G401.6 (cell line): ENCODE measurements around the gene HBEGF.

Source experiments
- FAIRE-seq: peaks from 2 replicates; lab custom pipeline; 2012; peaks lifted over from hg19 to GRCh38; lab: Jason Lieb, UNC

Gene HBEGF

DNA sequence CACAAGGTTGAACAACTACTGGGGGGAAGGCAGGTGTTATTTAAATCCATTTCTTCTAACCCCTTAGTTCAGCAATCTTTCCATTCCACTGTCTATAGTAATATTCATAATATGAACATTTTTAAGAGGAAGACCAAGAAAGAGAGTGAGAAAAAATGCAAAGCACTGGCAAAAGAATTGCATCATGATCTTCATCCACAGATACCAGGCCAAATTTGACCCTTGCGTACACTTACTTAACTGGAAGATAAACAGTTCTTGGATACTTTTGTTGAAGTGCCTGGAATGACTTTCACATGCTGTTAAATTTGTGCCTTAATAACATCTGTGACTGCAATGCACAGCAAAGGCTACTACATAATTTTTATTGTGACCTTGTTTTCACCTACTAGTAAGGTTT lies 45.3 kb downstream of the HBEGF start:
- peak; percentile 95 for FAIRE-seq

DNA sequence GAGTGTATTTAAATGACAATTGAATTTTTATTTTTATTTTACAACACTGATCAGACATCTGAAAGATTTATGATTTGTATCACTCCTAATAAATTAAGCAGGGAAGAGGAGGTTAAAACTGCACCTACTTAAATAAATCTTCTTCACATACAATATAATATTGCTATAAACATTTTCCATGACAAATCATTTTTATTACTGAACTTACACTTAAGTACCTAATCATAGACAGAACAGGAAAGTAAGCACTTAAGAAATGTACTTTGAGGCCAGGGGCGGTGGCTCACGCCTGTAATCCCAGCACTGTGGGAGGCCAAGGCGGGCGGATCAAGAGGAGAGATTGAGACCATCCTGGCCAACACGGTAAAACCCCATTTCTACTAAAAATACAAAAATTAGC lies 47.3 kb downstream of the HBEGF start:
- no peak for FAIRE-seq

DNA sequence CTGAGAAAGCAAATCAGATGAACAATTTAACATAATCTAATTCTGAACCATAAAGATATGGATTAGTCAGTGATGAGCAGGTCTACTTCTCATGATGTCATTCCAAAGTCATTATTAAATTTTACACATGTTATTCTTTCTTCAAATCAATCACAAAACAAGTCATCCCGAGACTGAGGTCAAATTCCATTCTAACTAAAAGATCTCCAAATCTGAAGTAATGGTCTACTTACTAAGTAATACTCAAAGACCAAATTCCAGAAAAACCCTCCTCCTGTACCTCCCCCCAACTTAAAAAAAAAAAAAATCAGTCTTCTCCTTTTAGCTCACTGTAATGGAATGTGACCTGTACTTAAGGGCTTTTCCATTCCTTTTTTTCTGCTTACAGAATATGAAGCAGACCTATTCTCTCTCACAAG lies 48.2 kb downstream of the HBEGF start:
- FAIRE-seq: peak; percentile 99

DNA sequence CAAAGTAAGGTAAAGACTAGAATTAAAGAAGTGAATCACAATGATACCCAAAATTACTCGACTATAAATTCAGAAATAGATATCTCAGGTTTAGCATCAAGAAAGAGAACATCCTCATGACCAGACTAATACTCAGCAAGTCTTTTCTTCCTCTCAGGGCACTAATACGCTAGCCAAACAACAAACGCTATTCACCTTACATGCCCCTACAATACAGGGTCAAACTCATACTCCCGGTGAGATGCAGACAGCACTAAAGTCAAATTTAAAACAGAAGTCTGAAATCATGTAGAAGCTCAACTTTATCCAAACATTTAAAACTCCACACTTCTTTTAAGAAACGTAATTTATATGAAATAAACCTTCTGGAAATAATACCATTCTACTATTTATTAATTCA lies 49.1 kb downstream of the HBEGF start:
- no peak for FAIRE-seq

DNA sequence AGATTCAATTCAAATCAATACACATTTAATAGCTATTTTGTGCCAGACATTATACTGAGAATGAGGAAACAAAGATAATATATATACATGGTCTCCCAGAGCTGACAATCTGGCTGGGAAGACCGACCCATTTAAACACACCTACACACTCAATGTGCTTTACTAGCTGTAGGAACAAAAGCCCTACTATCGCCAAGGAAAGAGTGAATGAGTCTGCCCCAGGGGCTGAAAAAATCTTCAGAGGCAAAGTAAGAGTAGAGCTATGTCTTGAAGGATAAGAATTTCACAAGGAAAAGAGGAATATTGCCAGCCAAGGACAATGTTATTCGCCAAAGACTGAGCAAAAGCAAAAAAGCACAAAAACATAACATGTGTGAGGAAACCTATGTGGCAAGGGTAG lies 50.1 kb downstream of the HBEGF start:
- FAIRE-seq: no peak

DNA sequence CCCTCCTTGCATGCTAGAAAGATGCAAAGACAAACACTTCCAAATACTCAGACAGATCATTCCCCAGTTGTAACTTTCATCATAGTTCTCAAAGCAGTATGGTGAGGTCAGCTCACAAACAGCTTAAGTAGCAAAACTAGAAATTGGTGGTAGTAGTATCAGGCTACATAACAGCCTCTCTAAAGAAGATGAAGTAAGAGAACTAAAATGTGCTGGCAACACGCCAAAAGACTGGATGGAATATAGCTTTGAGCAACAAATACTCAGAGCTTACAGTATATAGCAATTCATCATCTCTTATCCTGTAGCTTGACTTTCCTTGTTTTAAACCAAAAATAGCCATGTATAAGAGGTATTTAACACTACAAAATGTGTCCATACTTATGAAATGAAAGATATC lies 51.0 kb downstream of the HBEGF start:
- FAIRE-seq: peak; percentile 82

DNA sequence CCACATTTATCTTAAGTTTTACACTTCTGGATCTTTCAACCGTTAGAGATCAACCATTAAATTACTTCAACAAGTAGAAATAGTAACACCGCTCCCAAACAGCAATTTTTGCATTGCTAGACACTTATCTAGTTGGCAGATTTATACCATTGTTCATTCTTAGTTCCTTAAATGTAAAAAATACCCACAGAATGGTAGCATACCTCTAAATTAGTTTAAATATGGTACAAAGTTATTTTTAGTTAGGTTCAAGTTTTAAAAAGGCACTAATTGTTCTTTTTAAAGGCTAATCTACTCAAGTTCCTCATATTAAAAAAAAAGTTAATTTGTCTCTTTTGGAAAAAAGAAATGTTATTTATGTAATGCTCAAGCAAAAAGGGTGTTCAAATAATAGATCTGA lies 51.6 kb downstream of the HBEGF start:
- FAIRE-seq: no peak

DNA sequence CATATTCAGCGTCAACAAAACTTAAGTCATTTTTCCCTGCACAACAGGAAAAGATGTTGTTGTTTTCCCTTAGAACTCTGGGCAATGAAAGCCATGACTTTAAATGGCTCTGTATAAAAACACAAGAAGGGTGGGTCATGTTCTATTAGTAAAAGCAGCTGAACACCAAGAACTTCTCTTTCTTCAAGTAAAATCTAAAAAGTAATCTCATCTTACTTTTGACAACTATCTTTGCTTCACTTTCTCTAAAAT lies 52.6 kb downstream of the HBEGF start:
- peak; percentile 52 for FAIRE-seq

DNA sequence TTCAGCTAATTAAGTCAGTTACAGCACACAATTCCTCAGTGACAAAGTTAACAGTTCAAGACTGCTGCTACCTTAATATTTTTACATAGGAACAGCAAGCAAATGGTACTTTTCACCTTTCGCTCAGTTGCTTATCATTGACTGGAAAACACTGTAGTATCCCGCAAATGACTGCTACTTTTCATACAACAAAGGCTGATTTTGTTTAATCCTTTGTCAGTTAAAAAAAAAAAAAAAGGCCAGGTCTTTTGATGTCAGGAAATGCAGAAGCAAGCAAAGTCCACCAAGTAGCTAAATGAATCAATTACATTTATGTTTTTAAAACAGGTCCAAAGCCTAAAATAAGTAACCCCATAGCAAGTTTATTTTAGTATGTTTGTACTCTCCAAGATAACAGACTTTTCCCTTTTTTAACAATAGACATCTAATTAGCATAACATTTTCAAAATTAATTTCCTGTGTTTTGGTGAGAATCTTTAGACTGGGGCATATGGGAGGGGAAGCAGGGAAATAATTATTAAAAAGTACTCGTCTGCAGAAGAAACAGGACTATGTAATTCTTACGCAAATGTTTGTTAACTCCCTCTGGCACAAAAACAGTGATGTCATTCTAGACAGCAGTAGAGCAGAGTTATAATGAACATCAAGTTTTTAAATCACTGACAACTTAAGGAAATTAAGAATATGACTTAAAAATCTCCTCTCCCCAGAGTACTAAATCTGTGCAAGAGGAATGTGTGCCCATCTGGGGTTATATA lies 53.1 kb downstream of the HBEGF start:
- no peak for FAIRE-seq

DNA sequence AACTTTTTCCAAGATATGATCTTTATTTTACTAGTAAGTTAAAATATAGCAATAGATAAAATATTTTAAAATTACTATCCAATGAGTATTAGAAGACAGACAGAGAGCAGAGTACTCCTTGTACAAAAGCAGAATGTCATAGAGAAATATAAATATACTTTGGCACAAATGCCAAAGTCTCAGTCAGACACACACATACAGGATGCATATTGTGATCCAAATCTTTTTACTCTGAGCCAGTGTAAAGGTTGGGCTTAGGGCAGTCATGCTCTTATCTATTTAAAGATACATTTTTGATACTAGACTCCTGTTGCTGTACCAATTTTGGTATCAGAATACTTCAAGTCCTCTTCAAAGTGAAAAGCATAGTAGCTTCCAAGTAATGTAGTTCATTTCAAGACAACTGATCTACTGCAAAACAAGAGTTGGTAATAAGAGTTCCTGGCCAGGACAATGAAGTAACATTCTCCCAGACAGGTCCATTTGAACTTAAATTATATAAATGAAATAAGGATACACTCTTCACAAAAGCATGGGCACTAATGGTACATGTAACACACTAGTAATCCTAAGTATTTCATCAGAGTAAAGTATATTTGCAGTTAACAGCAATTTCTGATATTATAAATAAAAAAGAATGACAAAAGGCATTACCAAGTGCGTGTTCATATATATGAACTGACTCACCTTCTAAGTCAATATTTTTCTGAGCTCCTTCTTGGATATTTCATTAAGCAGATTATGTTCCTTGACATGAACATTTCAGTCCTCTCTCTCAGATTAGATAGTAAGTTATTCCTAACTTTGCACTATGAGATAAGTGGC lies 54.0 kb downstream of the HBEGF start:
- FAIRE-seq: peak; percentile 34

DNA sequence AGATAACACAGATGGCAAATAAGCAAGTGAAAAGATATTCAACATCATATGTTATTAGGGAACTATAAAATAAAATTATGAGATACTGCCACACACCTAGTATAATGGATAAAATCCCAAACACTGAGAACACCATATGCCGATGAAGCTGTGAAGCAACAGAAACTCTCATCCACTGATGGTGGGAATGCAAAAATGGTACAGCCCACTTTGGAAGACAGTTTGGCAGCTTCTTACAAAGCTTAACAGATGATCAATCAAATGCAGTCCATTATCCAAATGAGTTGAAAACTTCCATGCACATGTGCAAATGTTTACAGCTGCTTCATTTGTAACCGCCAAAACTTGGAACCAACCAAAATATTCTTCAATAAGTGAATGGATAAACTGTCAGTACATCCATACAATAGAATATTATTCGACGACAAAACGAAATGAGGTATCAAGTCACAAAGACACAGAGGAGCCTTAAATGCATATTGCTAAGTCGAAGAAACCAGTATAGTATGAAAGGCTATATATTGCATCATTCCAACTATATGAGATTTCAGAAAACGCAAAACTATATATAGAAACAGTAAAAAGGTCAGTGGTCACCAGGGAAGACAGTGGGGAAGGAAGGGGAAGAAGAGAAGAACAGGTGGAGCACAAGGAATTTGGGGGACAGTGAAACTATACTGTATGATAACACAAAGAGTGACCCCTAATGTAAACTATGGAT lies 58.4 kb downstream of the HBEGF start:
- no peak for FAIRE-seq

DNA sequence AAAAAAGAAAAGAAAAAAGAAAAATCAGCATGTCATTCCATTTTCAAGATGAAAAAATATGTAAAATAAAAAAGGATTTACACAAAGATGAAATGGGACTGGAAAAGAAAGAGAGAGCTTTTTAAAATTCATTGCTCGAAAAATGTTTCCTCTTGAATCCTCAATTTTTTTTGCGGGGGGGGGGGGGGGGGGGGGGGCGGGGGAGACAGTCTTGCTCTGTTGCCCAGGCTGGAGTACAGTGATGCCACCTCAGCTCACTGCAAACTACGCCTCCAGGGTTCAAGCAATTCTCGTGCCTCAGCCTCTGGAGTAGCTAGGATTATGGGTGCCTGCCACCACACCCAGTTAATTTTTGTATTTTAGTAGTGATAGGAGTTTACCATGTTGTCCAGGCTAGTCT lies 60.0 kb downstream of the HBEGF start:
- no peak for FAIRE-seq

DNA sequence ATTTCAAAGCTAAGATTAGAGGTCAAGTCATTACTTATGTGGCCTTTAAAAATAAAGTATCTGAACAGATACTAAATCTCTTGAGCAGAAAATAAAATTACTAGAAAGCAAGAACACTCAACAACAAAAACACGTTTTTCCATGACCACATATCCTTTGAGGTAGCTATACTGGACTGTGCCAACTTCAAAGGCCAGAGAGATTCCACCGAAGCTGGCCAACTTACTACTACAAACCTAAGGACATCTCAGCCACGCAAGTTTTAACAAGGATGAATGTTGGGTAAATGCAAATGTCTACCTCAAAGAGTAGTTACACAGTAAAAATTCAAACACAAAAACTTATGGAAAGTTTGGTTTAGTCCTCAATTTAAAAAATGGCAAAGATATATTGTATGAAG lies 62.4 kb downstream of the HBEGF start:
- FAIRE-seq: no peak
